Gastrocnemius medialis (tissue), 4 donors: ENCODE data around the gene COMMD3.

ENCODE experiments used
- POLR2A ChIP-seq, 2 donors: fragments of 450-650 bp; IDR thresholded peaks; one replicate each; pipeline ENCODE4 v1.6.1; 2017; ENCODE audit warnings: antibody characterized with exemption in 2 of 2, mild to moderate bottlenecking in 2 of 2, moderate library complexity in 2 of 2
- TF ChIP-seq, protein P1 (sequence below), 5 experiments: fragments of 450-650 bp in 3 of 5; fragments of 200-600 bp in 2 of 5; sonication (generic) in 2 of 5; IDR thresholded peaks in 4 of 5; conservative IDR thresholded peaks in 1 of 5; 1 replicate in 4 of 5; 2 replicates in 1 of 5; pipeline ENCODE4 v1.5.1; 2016 to 2019; ENCODE audit warnings: antibody characterized with exemption in 5 of 5, mild to moderate bottlenecking in 3 of 5, moderate library complexity in 3 of 5

- TF ChIP-seq, protein P1, sequence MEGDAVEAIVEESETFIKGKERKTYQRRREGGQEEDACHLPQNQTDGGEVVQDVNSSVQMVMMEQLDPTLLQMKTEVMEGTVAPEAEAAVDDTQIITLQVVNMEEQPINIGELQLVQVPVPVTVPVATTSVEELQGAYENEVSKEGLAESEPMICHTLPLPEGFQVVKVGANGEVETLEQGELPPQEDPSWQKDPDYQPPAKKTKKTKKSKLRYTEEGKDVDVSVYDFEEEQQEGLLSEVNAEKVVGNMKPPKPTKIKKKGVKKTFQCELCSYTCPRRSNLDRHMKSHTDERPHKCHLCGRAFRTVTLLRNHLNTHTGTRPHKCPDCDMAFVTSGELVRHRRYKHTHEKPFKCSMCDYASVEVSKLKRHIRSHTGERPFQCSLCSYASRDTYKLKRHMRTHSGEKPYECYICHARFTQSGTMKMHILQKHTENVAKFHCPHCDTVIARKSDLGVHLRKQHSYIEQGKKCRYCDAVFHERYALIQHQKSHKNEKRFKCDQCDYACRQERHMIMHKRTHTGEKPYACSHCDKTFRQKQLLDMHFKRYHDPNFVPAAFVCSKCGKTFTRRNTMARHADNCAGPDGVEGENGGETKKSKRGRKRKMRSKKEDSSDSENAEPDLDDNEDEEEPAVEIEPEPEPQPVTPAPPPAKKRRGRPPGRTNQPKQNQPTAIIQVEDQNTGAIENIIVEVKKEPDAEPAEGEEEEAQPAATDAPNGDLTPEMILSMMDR (IDR thresholded peaks at IDR 0.05 in 4 of 5, conservative IDR thresholded peaks at IDR 0.05 in 1 of 5) = no peak
- no peak for TF ChIP-seq POLR2A (IDR thresholded peaks at IDR 0.05)
Observed at GRCh38 chr10:22325272-22326144, 9.3 kb downstream of the COMMD3 start.
